Activated naive CD8-positive, alpha-beta T cell (primary cell): Measurements from ENCODE around the gene PML.

Experiments used
- H3K27ac Mint-ChIP-seq: one replicate; pipeline ENCODE4 v1.8.0; 2021; ENCODE audit warnings: mixed read lengths
- H3K27me3 Mint-ChIP-seq: one replicate; pipeline ENCODE4 v1.8.0; 2021; ENCODE audit warnings: mixed read lengths
- H3K36me3 Mint-ChIP-seq: one replicate; pipeline ENCODE4 v1.8.0; 2021; ENCODE audit warnings: mixed read lengths
- H3K4me1 Mint-ChIP-seq: one replicate; pipeline ENCODE4 v1.8.0; 2021; ENCODE audit warnings: low read depth, mixed read lengths
- H3K4me3 Mint-ChIP-seq: one replicate; pipeline ENCODE4 v1.8.0; 2021; ENCODE audit warnings: mild to moderate bottlenecking, mixed read lengths
- H3K9me3 Mint-ChIP-seq: one replicate; pipeline ENCODE4 v1.8.0; 2021; ENCODE audit warnings: low read depth, mixed read lengths

PML gene

GRCh38 chr15:73997986-73998385, 3.5 kb downstream of the PML start:
- Mint-ChIP-seq H3K27me3 (no peaks in the 10 kb centered on the region), H3K36me3 (peaks cover 4% of the 10 kb centered on the region), H3K27ac (no peak overlapping the region), H3K4me3 (no peak overlapping the region), H3K4me1 (peaks cover 61% of the 10 kb centered on the region), H3K9me3 (no peaks in the 10 kb centered on the region)

DNA sequence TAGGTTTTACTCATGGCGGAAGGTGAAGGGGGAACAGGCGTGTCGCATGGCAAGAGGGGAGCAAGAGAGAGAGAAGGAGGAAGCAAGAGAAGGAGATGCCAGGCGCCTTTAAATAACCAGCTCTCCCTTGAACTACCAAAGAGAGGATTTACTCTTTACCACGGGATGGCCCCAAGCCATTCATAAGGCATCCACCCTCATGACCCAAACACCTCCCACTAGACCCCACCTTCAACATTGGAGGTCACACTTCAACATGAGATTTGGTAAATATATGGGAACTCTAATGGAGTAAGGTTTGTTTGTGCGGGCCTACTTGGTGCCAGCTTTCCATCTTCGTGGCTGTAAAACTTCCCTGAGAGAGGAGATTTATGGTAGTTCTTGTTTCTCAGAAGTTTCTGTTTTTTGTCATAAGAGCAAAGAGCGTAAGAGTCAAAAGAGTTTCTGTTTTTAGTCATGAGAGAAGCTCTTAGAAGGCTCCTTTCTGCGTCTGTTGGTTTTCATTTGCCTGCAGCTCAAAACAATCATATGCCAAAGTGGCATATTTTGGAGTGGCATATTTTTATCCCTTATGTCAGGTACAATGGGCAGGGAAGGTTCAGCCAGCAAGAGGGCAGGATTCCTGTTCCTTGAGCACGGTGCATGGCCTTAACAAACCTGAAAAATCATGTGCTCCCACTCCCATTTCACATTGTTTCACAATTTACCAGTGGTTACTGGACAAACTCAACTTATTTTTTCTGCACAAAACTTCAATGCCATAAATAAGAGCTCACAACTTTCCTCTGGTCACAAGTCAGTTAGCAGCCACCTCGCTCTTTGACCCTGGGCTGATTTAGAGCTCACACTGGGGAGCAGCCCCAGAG, 12.5 kb downstream of the PML start:
- Mint-ChIP-seq H3K27ac (peak overlapping the region; percentile 91), H3K36me3 (peaks cover 30% of the 10 kb centered on the region), H3K27me3 (no peaks in the 10 kb centered on the region), H3K4me1 (peaks cover 61% of the 10 kb centered on the region), H3K9me3 (no peaks in the 10 kb centered on the region), H3K4me3 (peak overlapping the region; percentile 76)

DNA sequence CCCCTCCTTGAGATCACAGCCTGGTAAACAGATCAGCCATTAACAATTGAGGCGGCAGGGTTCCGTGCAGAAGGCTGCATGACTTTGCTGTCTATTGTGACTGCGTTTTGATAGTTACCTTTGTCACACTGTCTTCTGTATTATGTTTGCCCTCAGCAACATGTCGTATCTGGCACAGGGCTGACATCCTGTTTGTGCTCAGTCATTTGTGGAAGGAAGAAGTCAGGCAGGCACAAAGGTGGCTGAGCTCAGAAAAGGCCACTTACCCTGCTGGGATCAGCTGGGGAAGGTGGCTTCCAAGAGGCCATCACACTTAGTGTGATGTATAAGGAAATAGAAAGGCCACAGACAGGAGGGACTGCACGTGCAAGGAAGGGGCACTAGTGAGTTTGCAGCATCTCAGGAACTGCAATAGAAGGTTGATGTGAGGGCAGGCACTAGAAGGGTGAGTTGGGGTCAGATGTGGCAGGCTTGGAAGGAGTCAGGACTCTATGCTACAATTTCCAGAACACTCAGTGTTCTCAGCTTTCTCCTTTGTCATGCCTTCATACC, 13.4 kb downstream of the PML start:
- Mint-ChIP-seq H3K4me3 (peak overlapping the region; percentile 76), H3K27ac (peak overlapping the region; percentile 91), H3K4me1 (peaks cover 64% of the 10 kb centered on the region), H3K27me3 (no peaks in the 10 kb centered on the region), H3K9me3 (no peaks in the 10 kb centered on the region), H3K36me3 (peaks cover 33% of the 10 kb centered on the region)

GRCh38 chr15:74008901-74009300, 14.4 kb downstream of the PML start:
- H3K36me3 Mint-ChIP-seq, result peaks cover 27% of the 10 kb centered on the region
- H3K4me1 Mint-ChIP-seq, result peaks cover 62% of the 10 kb centered on the region
- H3K4me3 Mint-ChIP-seq, result no peak overlapping the region
- H3K27ac Mint-ChIP-seq, result no peak overlapping the region
- no peaks in the 10 kb centered on the region for H3K9me3 Mint-ChIP-seq
- H3K27me3 Mint-ChIP-seq, result no peaks in the 10 kb centered on the region

- Mint-ChIP-seq H3K4me1 (peaks cover 65% of the 10 kb centered on the region), H3K9me3 (no peaks in the 10 kb centered on the region), H3K36me3 (peaks cover 27% of the 10 kb centered on the region), H3K27me3 (no peaks in the 10 kb centered on the region), H3K27ac (no peak overlapping the region), H3K4me3 (no peak overlapping the region)
Observed at GRCh38 chr15:74010929-74011540, 16.5 kb downstream of the PML start.

DNA sequence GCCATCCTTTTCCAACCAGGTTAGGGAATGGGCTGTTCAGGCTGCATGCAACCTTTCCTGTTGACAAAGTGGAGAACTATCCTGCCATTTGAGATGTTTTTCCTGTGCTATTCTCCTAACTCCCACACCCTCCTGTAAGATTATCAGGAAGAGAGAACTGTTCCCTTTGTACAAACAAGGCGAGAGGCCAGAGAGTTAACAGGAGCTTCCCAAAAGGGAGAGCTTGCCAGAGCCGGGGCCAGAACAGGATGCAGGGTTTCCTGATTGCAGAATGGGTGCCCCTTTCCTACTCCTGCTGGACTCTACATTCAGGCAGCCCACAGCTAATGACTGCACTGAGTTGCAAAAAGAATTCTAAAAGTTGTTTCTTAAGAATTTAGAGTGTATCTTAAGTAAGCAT, 17.1 kb downstream of the PML start:
- Mint-ChIP-seq H3K27me3 (no peaks in the 10 kb centered on the region), H3K27ac (no peak overlapping the region), H3K36me3 (peaks cover 23% of the 10 kb centered on the region), H3K4me1 (peaks cover 62% of the 10 kb centered on the region), H3K4me3 (no peak overlapping the region), H3K9me3 (no peaks in the 10 kb centered on the region)

DNA sequence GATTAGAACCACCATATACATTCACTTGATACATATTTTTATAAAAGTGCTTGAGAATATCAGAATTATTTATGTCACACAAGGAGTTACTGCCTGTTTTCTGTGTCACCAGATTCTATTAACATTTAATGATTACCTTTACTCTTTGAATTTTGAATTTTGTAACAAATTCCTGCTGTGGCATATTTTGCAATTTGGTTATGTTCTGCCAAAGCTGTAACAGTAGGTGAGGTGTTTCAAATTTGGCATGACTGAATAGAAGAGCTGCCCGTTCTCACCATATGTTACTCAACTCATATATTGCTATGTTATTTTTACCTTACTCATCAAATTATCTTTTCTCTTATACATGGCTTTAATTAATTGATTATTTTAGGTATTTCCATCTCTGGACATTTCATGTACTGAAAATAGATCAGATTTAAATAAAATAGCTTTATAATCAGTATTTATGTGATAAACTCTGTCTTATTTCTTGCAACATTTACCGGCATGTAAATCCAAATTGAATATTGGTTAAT, 18.9 kb downstream of the PML start:
- no peaks in the 10 kb centered on the region for H3K9me3 Mint-ChIP-seq
- no peak overlapping the region for H3K4me3 Mint-ChIP-seq
- no peak overlapping the region for H3K27ac Mint-ChIP-seq
- peaks cover 48% of the 10 kb centered on the region for H3K4me1 Mint-ChIP-seq
- no peaks in the 10 kb centered on the region for H3K27me3 Mint-ChIP-seq
- peaks cover 16% of the 10 kb centered on the region for H3K36me3 Mint-ChIP-seq

- Mint-ChIP-seq H3K27ac (no peak overlapping the region), H3K4me1 (peaks cover 21% of the 10 kb centered on the region)
Observed at GRCh38 chr15:74019734-74020133, 25.2 kb downstream of the PML start.

DNA sequence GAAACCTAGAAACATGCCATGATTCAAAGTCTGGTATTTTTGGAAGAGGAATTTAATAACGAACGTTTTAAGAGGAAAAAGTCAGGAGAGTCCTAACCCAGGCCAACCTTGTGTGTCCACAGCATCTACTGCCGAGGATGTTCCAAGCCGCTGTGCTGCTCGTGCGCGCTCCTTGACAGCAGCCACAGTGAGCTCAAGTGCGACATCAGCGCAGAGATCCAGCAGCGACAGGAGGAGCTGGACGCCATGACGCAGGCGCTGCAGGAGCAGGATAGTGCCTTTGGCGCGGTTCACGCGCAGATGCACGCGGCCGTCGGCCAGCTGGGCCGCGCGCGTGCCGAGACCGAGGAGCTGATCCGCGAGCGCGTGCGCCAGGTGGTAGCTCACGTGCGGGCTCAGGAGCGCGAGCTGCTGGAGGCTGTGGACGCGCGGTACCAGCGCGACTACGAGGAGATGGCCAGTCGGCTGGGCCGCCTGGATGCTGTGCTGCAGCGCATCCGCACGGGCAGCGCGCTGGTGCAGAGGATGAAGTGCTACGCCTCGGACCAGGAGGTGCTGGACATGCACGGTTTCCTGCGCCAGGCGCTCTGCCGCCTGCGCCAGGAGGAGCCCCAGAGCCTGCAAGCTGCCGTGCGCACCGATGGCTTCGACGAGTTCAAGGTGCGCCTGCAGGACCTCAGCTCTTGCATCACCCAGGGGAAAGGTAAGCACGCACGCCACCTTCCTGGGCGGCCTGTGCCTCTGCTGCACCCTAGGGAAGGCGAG, 28.4 kb downstream of the PML start:
- Mint-ChIP-seq H3K4me1 (peaks cover 9% of the 10 kb centered on the region), H3K36me3 (peaks cover 9% of the 10 kb centered on the region), H3K27me3 (no peaks in the 10 kb centered on the region), H3K9me3 (no peaks in the 10 kb centered on the region), H3K27ac (no peak overlapping the region), H3K4me3 (no peak overlapping the region)

More at GRCh38 chr15:74019734-74020133, 25.2 kb downstream of the PML start:
- Mint-ChIP-seq H3K36me3 (peaks cover 10% of the 10 kb centered on the region), H3K27me3 (no peaks in the 10 kb centered on the region), H3K4me3 (no peak overlapping the region), H3K9me3 (no peaks in the 10 kb centered on the region)

- no peaks in the 10 kb centered on the region for H3K27me3 Mint-ChIP-seq
- H3K27ac Mint-ChIP-seq, result no peak overlapping the region
- H3K36me3 Mint-ChIP-seq, result peaks cover 9% of the 10 kb centered on the region
- no peaks in the 10 kb centered on the region for H3K9me3 Mint-ChIP-seq
- no peak overlapping the region for H3K4me3 Mint-ChIP-seq
- peaks cover 9% of the 10 kb centered on the region for H3K4me1 Mint-ChIP-seq
Observed at GRCh38 chr15:74024687-74025086, 30.2 kb downstream of the PML start.

- Mint-ChIP-seq H3K36me3 (peaks cover 9% of the 10 kb centered on the region), H3K27me3 (no peaks in the 10 kb centered on the region), H3K9me3 (no peaks in the 10 kb centered on the region), H3K27ac (no peak overlapping the region), H3K4me1 (peaks cover 8% of the 10 kb centered on the region), H3K4me3 (no peak overlapping the region)
Observed at GRCh38 chr15:74025436-74025835, 30.9 kb downstream of the PML start.

DNA sequence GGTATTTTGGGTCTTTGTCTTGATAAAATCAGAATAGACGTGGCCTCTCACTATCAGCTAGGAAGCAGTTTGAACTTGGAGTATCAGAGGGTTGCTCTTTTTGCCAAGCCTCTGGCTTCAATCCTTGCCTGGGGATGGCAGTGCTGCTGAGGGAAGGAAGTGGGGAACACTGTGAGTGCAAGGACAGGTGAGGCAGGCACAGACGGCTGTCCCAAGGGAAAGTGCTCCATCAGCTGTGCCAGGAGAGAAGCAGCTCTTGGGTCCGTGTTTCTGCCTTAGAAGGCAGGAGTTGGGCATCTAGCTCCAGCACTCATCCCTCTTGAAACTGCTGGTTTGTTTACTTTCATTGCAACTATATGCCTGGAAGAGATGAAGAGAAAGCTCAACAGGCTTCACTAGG, 33.2 kb downstream of the PML start:
- Mint-ChIP-seq H3K9me3 (no peaks in the 10 kb centered on the region), H3K27ac (no peak overlapping the region), H3K36me3 (peaks cover 4% of the 10 kb centered on the region), H3K27me3 (no peaks in the 10 kb centered on the region), H3K4me3 (no peak overlapping the region), H3K4me1 (no peaks in the 10 kb centered on the region)

DNA sequence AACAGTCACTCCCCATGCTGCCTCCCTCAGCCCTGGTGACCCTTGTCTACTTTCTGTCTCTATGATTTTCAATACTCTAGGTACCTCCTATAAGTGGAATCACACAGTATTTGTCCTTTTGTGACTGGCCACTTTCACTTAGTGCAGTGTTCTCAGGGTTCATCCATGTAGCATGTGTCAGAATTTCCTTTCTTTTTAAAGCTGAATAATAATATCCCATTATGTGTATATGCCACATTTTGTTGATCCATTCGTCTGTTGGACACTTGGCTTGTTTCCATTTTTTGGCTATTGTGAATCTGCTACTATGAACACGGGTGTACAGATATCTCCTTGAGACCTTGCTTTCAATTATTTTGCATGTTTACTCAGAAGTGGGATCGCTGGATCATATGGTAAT, 34.1 kb downstream of the PML start:
- H3K36me3 Mint-ChIP-seq, result peaks cover 2% of the 10 kb centered on the region
- no peak overlapping the region for H3K4me3 Mint-ChIP-seq
- H3K27ac Mint-ChIP-seq, result no peak overlapping the region
- H3K9me3 Mint-ChIP-seq, result no peaks in the 10 kb centered on the region
- H3K27me3 Mint-ChIP-seq, result no peaks in the 10 kb centered on the region
- H3K4me1 Mint-ChIP-seq, result no peaks in the 10 kb centered on the region

DNA sequence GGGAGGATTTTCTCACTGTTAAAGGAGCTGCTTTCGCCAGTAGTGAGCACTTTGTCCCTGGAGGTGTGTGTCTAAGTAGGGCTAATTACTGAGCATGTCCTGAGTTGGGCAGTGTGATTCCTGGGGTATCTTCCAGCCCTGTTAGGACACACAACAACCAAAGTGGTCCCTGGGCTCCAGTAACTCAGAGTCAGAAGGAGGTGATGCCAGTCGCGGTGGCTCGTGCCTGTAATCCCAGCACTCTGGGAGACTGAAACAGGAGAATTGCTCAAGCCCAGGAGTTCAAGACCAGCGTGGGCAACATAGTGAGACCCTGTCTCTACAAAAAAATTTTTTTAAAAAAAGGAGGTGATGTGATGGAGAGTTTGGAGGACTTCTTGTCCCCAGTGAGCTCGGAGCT, 37.5 kb downstream of the PML start:
- Mint-ChIP-seq H3K9me3 (no peaks in the 10 kb centered on the region), H3K4me3 (no peak overlapping the region), H3K27me3 (no peaks in the 10 kb centered on the region), H3K27ac (no peak overlapping the region), H3K36me3 (no peaks in the 10 kb centered on the region), H3K4me1 (no peaks in the 10 kb centered on the region)
